Measurements from ENCODE around the gene XRCC3.

Gene XRCC3

DNA sequence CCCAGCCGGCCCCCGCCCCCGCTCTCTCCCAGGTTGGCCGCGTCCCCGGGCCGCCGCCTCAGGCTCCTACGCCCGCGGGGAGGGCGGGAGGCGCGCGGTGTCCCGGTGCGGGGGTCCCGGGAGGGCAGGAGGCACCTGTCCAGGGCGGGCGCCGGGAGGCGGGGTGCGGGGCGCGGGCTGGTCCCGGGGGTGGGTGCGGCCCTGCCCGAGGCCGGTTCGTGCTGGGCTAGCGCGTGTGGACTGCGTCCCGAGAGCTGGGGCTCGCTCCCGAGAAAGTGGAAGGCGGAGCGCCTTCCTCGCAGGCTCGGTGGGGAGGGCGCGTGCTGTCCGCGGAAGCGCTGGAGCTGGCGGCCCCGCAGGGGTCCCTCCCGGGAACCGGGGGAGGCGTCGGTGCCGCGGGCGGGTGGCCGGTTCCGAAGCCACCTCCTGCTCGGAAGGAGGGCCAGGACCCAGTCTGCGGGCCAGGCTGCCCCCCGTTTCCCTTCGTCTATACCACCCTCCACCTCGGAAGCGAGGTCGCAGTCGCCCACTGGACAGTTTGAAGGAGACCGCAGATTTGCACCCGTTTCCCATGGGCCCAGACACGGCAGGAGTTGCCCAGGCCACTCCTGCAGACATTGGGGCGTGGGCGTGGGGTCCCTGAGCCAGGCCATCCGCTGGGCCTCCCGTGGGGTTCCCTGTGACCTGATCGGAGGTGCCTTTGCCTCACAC, 995 bp upstream of the XRCC3 start:
- Histone ChIP-seq H3K27ac (ENCODE audit: low read depth, low read length) (no peak overlapping the region), H3K9ac (ENCODE audit: low read depth in 1 of 2, low read length in 2 of 2) (peak overlapping the region; percentile 63 to 64), H3K36me3 (ENCODE audit: control insufficient read depth in 1 of 2, insufficient read depth in 2 of 2, low read length in 2 of 2) (no peaks in the 10 kb centered on the region), H3K4me1 (ENCODE audit: control insufficient read depth in 1 of 2, insufficient read depth in 2 of 2, low read length in 2 of 2) (peaks cover 22 to 32% of the 10 kb centered on the region in 2 donors), H3K9me3 (ENCODE audit: control insufficient read depth in 1 of 2, low read length in 2 of 2) (no peaks in the 10 kb centered on the region), H3K27me3 (ENCODE audit: control insufficient read depth in 1 of 2, insufficient read depth in 2 of 2, low read length in 2 of 2) (no peaks in the 10 kb centered on the region), H3K4me3 (ENCODE audit: low read depth in 1 of 2, low read length in 2 of 2) (peak overlapping the region; percentile 64 to 79)

DNA sequence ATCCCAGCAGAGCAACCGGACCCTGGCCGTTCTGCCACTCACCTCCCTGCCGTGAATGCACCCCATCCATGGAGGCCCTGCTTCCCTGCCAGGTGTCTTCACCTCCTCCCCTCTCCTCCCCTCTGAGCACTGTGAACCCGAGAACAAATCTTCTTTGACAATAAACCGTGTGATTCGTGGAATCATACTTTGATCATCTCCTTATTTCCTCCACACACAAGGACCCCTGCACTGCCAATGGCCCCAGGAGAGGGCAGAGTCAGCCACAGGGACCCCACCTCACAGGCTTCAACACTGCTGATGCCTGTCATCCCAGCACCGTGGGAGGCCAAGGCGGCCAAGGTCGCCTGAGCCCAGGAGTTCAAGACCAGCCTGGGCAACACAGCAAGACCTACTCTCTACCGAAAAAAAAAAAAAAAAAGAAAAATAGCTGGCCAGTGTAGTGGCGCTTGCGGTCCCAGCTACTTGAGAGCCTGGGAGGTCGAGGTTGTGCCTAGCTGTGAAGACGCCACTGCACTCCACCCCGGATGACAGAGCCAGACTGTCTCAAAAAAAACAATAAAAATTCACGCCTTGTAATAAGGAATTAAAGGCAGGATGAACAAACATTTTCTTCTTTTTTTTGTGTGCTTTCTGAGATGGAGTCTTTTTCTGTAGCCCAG, 1.1 kb downstream of the XRCC3 start:
- Histone ChIP-seq H3K27ac (ENCODE audit: low read depth, low read length) (no peak overlapping the region), H3K36me3 (ENCODE audit: control insufficient read depth in 1 of 2, insufficient read depth in 2 of 2, low read length in 2 of 2) (peaks cover 0 to 1% of the 10 kb centered on the region in 2 donors), H3K9ac (ENCODE audit: low read depth in 1 of 2, low read length in 2 of 2) (no peak overlapping the region), H3K4me3 (ENCODE audit: low read depth in 1 of 2, low read length in 2 of 2) (peak overlapping the region in 1 of 2 donors; percentile 21), H3K9me3 (ENCODE audit: control insufficient read depth in 1 of 2, low read length in 2 of 2) (no peaks in the 10 kb centered on the region), H3K27me3 (ENCODE audit: control insufficient read depth in 1 of 2, insufficient read depth in 2 of 2, low read length in 2 of 2) (no peaks in the 10 kb centered on the region), H3K4me1 (ENCODE audit: control insufficient read depth in 1 of 2, insufficient read depth in 2 of 2, low read length in 2 of 2) (peaks cover 29 to 39% of the 10 kb centered on the region in 2 donors)

DNA sequence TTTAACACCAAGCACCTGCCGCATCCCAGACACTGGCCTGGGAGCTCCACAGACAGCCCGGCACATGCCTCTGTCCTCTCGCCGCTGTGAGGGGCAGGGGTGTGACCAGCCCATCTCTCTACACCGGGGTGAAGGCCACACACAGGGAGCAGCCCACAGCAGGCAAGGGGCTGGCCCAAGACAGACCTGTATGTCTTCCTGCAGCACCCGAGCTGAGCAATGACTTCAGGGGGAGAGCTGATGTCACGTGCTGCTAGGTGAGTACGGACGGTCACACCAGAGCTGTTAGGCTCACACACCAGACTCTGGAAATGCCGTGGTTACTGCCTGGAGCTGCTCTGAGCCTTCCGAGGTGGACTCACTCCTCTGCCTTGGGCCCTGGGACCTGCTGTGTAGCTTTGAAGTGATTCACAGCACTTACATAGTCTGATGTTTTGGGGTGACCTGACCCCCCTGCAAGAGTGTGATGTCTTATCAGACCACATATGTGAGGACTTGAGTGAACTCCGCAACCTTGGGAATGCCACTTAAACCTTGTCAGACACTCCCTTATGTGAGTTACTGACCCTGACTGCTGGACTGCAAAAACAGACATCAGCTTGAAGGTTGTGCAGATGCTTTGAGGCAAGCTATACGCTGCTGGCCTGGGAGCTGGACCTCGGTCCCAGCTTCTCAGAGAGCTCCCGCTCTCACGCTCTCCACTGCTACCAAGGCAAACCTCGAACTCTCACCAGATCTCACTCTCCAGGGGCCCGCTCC, 1.8 kb downstream of the XRCC3 start:
- H3K27me3 ChIP-seq (ENCODE audit: control insufficient read depth in 1 of 2, insufficient read depth in 2 of 2, low read length in 2 of 2) = no peaks in the 10 kb centered on the region
- H3K4me1 ChIP-seq (ENCODE audit: control insufficient read depth in 1 of 2, insufficient read depth in 2 of 2, low read length in 2 of 2) = peaks cover 29 to 39% of the 10 kb centered on the region in 2 donors
- H3K9ac ChIP-seq (ENCODE audit: low read depth in 1 of 2, low read length in 2 of 2) = no peak overlapping the region
- no peaks in the 10 kb centered on the region for H3K9me3 ChIP-seq (ENCODE audit: control insufficient read depth in 1 of 2, low read length in 2 of 2)
- H3K4me3 ChIP-seq (ENCODE audit: low read depth in 1 of 2, low read length in 2 of 2) = no peak overlapping the region
- H3K27ac ChIP-seq (ENCODE audit: low read depth, low read length) = no peak overlapping the region
- H3K36me3 ChIP-seq (ENCODE audit: control insufficient read depth in 1 of 2, insufficient read depth in 2 of 2, low read length in 2 of 2) = peaks cover 0 to 8% of the 10 kb centered on the region in 2 donors

DNA sequence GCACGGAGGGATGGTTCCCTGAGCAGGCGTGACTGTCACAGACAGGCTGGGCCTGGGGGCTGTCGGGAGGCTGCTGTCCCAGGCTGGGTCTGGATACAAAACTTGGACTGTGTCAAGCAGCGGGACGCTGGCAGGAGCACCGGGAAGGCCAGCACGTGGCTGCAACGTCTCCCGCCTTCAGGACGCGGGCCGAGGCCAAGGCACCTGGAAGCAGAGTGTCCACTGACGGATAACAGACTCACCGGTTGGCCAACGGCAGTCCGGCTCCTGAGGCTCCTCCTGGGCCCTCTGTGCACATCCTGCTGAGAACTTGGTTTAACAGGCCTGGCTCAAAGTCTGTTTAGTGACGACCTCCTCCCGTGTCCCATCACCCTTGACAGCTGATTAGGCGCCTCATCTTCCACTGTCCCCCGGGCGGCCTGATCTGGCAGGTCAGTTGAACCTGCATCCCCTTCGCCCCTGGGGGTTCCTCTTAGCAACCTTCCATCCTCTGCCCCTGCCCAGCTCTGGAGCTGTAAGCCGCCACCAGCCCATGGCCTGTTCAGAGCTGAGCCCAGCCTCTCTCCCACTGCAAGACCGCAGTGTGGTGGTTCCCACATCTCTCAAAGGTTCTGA, 2.5 kb downstream of the XRCC3 start:
- H3K9ac ChIP-seq (ENCODE audit: low read depth in 1 of 2, low read length in 2 of 2) = no peak overlapping the region
- H3K9me3 ChIP-seq (ENCODE audit: control insufficient read depth in 1 of 2, low read length in 2 of 2) = no peaks in the 10 kb centered on the region
- H3K27ac ChIP-seq (ENCODE audit: low read depth, low read length) = no peak overlapping the region
- no peaks in the 10 kb centered on the region for H3K27me3 ChIP-seq (ENCODE audit: control insufficient read depth in 1 of 2, insufficient read depth in 2 of 2, low read length in 2 of 2)
- H3K4me3 ChIP-seq (ENCODE audit: low read depth in 1 of 2, low read length in 2 of 2) = no peak overlapping the region
- H3K4me1 ChIP-seq (ENCODE audit: control insufficient read depth in 1 of 2, insufficient read depth in 2 of 2, low read length in 2 of 2) = peaks cover 29 to 39% of the 10 kb centered on the region in 2 donors
- H3K36me3 ChIP-seq (ENCODE audit: control insufficient read depth in 1 of 2, insufficient read depth in 2 of 2, low read length in 2 of 2) = peaks cover 0 to 14% of the 10 kb centered on the region in 2 donors

DNA sequence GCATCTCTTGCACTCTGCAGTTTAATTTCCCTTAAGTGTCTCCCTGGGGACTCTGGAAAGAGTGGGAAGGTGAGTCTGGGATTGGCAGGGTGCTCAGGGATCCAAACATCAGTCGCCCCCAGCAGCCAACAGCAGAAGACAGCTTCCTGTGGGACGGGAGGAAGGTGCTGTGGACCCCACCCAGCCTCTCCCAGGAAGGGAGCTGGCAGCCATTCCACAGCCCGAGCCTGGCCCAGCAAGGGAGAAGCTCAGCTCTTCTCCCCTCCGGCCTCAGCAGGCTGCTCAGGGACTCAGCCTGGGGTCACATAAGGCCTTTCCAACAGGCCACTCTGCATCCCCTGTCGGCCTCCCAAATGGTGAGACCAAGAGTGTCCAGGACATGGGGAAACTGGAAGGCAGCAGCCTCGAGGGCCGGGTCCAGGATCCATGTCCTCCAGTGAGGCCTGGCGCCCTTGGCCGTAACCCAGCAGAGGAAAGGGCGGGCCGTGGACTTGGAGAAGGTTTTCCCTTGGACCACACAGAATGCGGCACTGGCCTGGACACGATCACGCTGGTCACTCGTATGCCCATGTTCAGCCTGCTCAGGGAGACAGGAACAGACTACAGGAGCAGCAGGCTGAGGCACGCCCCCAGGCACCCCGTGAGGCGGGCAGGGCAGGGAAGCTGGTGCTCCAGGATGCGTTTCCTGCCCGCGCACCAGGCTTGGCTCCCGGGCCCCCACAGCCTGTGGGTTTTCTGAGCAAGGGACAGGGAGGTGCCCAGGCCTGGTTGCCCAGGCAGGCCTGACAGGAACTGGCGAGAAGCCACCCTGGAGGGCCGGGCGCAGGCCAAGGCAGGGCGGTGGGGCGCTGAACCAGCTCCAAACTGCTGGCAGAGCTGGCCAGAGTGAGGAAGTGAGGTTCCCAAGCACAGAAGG, 3.5 kb downstream of the XRCC3 start:
- H3K9ac ChIP-seq (ENCODE audit: low read depth in 1 of 2, low read length in 2 of 2) = peak overlapping the region; percentile 4 to 28
- H3K27me3 ChIP-seq (ENCODE audit: control insufficient read depth in 1 of 2, insufficient read depth in 2 of 2, low read length in 2 of 2) = no peaks in the 10 kb centered on the region
- peak overlapping the region; percentile 14 for H3K27ac ChIP-seq (ENCODE audit: low read depth, low read length)
- H3K4me1 ChIP-seq (ENCODE audit: control insufficient read depth in 1 of 2, insufficient read depth in 2 of 2, low read length in 2 of 2) = peaks cover 26 to 35% of the 10 kb centered on the region in 2 donors
- H3K4me3 ChIP-seq (ENCODE audit: low read depth in 1 of 2, low read length in 2 of 2) = no peak overlapping the region
- no peaks in the 10 kb centered on the region for H3K9me3 ChIP-seq (ENCODE audit: control insufficient read depth in 1 of 2, low read length in 2 of 2)
- peaks cover 0 to 24% of the 10 kb centered on the region in 2 donors for H3K36me3 ChIP-seq (ENCODE audit: control insufficient read depth in 1 of 2, insufficient read depth in 2 of 2, low read length in 2 of 2)

DNA sequence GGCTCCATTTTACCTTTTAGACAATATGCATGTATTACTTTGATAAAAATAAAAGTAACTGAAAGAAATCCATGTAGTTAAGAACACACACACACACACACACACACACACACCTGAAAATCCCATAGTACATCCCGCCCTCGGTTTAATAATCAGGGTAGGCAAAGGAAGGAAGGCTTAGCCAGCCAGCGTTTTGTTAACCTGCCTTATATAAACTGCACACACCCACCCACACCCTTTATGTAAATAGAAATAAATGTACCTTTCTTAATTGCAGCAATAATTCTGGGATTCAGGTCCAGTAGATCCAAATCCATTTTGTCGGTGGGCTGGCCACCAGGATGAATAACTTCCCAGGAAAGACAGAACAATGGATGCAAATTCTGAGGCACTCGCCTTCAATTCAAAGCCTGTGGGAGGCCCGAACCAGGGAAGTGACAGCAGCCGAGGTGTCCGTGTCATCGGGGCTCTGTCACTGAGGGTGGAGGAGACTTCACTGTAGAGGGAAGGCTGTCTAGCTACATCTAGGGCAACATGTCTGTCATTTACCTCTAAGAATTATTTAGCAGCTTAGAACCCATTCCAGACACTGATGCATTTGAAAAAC, 4.4 kb downstream of the XRCC3 start:
- Histone ChIP-seq H3K4me3 (ENCODE audit: low read depth in 1 of 2, low read length in 2 of 2) (no peak overlapping the region), H3K4me1 (ENCODE audit: control insufficient read depth in 1 of 2, insufficient read depth in 2 of 2, low read length in 2 of 2) (peaks cover 21 to 31% of the 10 kb centered on the region in 2 donors), H3K9me3 (ENCODE audit: control insufficient read depth in 1 of 2, low read length in 2 of 2) (no peaks in the 10 kb centered on the region), H3K9ac (ENCODE audit: low read depth in 1 of 2, low read length in 2 of 2) (peak overlapping the region in 1 of 2 donors; percentile 4), H3K27ac (ENCODE audit: low read depth, low read length) (no peak overlapping the region), H3K27me3 (ENCODE audit: control insufficient read depth in 1 of 2, insufficient read depth in 2 of 2, low read length in 2 of 2) (no peaks in the 10 kb centered on the region), H3K36me3 (ENCODE audit: control insufficient read depth in 1 of 2, insufficient read depth in 2 of 2, low read length in 2 of 2) (peaks cover under 1 to 33% of the 10 kb centered on the region in 2 donors)

DNA sequence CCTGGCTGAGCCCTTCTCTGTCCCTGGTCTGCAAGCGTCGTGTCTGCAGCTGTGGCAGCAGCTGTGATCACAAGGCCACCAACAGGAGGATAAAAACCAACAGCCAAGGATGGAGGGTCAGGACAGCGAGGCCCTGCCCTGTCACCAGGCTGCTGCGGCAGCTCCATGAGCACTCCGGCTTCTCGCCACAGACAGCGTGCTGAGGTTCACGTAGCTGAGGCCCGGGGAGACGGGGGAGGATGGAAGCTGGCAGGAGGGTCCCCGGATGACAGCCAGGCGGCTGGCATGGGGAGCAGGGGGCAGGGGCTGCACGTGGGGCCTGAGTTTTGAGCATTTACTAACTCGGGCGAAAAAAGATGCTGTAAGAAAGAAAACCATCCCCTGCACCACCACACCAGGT, 5.4 kb downstream of the XRCC3 start:
- H3K9me3 ChIP-seq (ENCODE audit: control insufficient read depth in 1 of 2, low read length in 2 of 2) = no peaks in the 10 kb centered on the region
- H3K4me3 ChIP-seq (ENCODE audit: low read depth in 1 of 2, low read length in 2 of 2) = no peak overlapping the region
- no peak overlapping the region for H3K9ac ChIP-seq (ENCODE audit: low read depth in 1 of 2, low read length in 2 of 2)
- no peaks in the 10 kb centered on the region for H3K27me3 ChIP-seq (ENCODE audit: control insufficient read depth in 1 of 2, insufficient read depth in 2 of 2, low read length in 2 of 2)
- H3K4me1 ChIP-seq (ENCODE audit: control insufficient read depth in 1 of 2, insufficient read depth in 2 of 2, low read length in 2 of 2) = peaks cover 21 to 31% of the 10 kb centered on the region in 2 donors
- no peak overlapping the region for H3K27ac ChIP-seq (ENCODE audit: low read depth, low read length)
- peaks cover 5 to 40% of the 10 kb centered on the region in 2 donors for H3K36me3 ChIP-seq (ENCODE audit: control insufficient read depth in 1 of 2, insufficient read depth in 2 of 2, low read length in 2 of 2)

DNA sequence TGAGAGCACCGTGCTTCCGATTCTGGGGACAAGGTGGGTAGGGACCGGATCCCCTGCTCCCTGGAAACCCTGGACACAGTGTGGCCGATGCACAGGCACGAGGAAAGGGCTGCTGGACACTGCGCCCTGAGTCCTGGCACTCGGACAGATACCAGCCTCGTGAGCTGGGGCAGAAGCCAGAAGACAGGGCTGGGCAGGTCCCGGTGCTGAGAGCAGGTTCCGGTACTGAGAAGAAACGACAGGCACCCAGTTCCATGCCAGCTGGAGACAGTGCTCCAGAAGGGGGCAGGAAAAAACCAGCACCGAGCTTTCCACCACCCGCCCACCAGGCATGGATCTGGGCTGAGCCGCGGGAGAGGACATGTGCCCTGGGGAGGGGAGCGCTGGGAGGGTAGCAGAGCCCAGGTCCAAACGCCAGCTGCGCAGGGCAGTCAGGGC, 6.5 kb downstream of the XRCC3 start:
- H3K4me3 ChIP-seq (ENCODE audit: low read depth in 1 of 2, low read length in 2 of 2) = no peak overlapping the region
- no peak overlapping the region for H3K27ac ChIP-seq (ENCODE audit: low read depth, low read length)
- peaks cover 5 to 44% of the 10 kb centered on the region in 2 donors for H3K36me3 ChIP-seq (ENCODE audit: control insufficient read depth in 1 of 2, insufficient read depth in 2 of 2, low read length in 2 of 2)
- no peak overlapping the region for H3K9ac ChIP-seq (ENCODE audit: low read depth in 1 of 2, low read length in 2 of 2)
- H3K4me1 ChIP-seq (ENCODE audit: control insufficient read depth in 1 of 2, insufficient read depth in 2 of 2, low read length in 2 of 2) = peaks cover 21 to 23% of the 10 kb centered on the region in 2 donors
- H3K9me3 ChIP-seq (ENCODE audit: control insufficient read depth in 1 of 2, low read length in 2 of 2) = no peaks in the 10 kb centered on the region
- no peaks in the 10 kb centered on the region for H3K27me3 ChIP-seq (ENCODE audit: control insufficient read depth in 1 of 2, insufficient read depth in 2 of 2, low read length in 2 of 2)

All from duodenal mucosa (tissue), 2 donors.